Endothelial cell of umbilical vein (primary cell): ENCODE measurements around the gene CFAP45.

ENCODE experiments used
- JUN ChIP-seq: IDR thresholded peaks from 2 replicates; pipeline ENCODE4 v1.6.1; 2011; ENCODE audit warnings: borderline replicate concordance, low read depth; ENCODE audit not compliant: insufficient read length, insufficient read depth
- POLR2A ChIP-seq: IDR thresholded peaks from 2 replicates; pipeline ENCODE4 v1.6.1; 2012; ENCODE audit warnings: low read depth, mild to moderate bottlenecking, control low read depth, low read length
- TF ChIP-seq, protein P1 (sequence below), 2 donors: IDR thresholded peaks; 1 replicate in 1 of 2; 2 replicates in 1 of 2; pipeline ENCODE4 v1.5.1; 2011; ENCODE audit warnings: low read length in 2 of 2, mild to moderate bottlenecking in 2 of 2, moderate library complexity in 2 of 2, control low read depth in 1 of 2, inconsistent platforms in 1 of 2, low read depth in 1 of 2; ENCODE audit not compliant: insufficient read depth in 1 of 2; ENCODE audit errors: extremely low read depth in 1 of 2

DNA sequence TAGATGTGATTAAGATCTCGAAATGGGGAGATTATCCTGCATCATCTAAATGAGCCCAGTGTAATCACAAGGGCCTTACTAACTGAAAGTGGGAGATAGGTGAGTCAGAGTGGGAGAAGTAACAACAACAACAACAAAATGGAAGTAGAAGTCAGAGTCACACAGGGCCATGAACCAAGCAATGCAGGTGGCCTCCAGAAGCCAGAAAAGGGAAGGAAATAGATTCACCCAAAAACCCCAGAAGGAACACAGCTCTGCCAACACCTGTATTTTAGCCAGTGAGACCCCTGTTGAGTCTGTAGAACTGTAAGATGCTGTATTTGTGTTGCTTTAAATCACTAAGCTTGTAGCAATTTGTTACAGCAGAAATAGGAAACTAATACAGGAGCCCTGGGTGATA lies 21.3 kb upstream of the CFAP45 start:
- TF ChIP-seq, protein P1, sequence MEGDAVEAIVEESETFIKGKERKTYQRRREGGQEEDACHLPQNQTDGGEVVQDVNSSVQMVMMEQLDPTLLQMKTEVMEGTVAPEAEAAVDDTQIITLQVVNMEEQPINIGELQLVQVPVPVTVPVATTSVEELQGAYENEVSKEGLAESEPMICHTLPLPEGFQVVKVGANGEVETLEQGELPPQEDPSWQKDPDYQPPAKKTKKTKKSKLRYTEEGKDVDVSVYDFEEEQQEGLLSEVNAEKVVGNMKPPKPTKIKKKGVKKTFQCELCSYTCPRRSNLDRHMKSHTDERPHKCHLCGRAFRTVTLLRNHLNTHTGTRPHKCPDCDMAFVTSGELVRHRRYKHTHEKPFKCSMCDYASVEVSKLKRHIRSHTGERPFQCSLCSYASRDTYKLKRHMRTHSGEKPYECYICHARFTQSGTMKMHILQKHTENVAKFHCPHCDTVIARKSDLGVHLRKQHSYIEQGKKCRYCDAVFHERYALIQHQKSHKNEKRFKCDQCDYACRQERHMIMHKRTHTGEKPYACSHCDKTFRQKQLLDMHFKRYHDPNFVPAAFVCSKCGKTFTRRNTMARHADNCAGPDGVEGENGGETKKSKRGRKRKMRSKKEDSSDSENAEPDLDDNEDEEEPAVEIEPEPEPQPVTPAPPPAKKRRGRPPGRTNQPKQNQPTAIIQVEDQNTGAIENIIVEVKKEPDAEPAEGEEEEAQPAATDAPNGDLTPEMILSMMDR (IDR thresholded peaks at IDR 0.05; ENCODE audit: extremely low read depth in 1 of 2, insufficient read depth in 1 of 2, low read depth in 1 of 2, low read length in 2 of 2), result no peak
- TF ChIP-seq POLR2A (no peak), JUN (no peak)
